Caco-2 (cell line): ENCODE results near the gene RIMS3. TPM values are rescaled to one million over a fixed set of nuclear protein-coding genes. Genes with fewer than 3 reads are reported as not detected.

Source experiments
- BruUV-seq: library from RNA; stranded (reverse); fragments of 400-500 nt; replicated peaks from 2 replicates; lab custom pipeline; 2021; lab: Mats Ljungman, UMichigan
- CTCF ChIA-PET: fragments of 300-600 bp; sonication (Branson Sonifier 250); formaldehyde crosslinking; loops from one replicate; lab custom pipeline; 2022; ENCODE audit warnings: antibody characterized with exemption; lab: Charles Lee
- POLR2A ChIA-PET: fragments of 300-600 bp; sonication (Branson Sonifier 250); formaldehyde crosslinking; loops from one replicate; lab custom pipeline; 2022; ENCODE audit warnings: antibody characterized with exemption; lab: Charles Lee
- DNase-seq, 2 experiments: peaks; one replicate each; pipeline versions ENCODE4 v3.0.0 to v3.0.0-alpha.2; 2020 to 2022
- H3K27me3 ChIP-seq: replicated peaks from 2 replicates; pipeline ENCODE4 v1.6.0; 2011; ENCODE audit warnings: low read length; ENCODE audit not compliant: control insufficient read depth, insufficient read depth
- H3K36me3 ChIP-seq: 2 replicates; pipeline ENCODE4 v1.5.1; 2011; ENCODE audit warnings: low read length; ENCODE audit not compliant: control insufficient read depth, insufficient read depth
- H3K4me1 ChIP-seq: fragments of 250-450 bp; sonication (Bioruptor Pico); 2 replicates; pipeline ENCODE4 v1.5.1; 2020; ENCODE audit warnings: mild to moderate bottlenecking
- H3K4me3 ChIP-seq: 2 replicates; pipeline ENCODE4 v1.5.1; 2011; ENCODE audit warnings: low read depth, mild to moderate bottlenecking, control low read depth, low read length
- H3K9me3 ChIP-seq: fragments of 250-450 bp; sonication (Bioruptor Pico); 2 replicates; pipeline ENCODE4 v1.5.1; 2020; ENCODE audit warnings: mild to moderate bottlenecking, moderate library complexity
- H3K27ac Mint-ChIP-seq: one replicate; pipeline ENCODE4 v1.8.0; 2022; ENCODE audit warnings: mixed read lengths; ENCODE audit not compliant: unreplicated experiment
- H3K27me3 Mint-ChIP-seq: one replicate; pipeline ENCODE4 v1.8.0; 2022; ENCODE audit warnings: mixed read lengths; ENCODE audit not compliant: insufficient read depth, unreplicated experiment
- H3K36me3 Mint-ChIP-seq: one replicate; pipeline ENCODE4 v1.8.0; 2022; ENCODE audit warnings: mild to moderate bottlenecking, mixed read lengths; ENCODE audit not compliant: insufficient read depth, unreplicated experiment
- H3K4me1 Mint-ChIP-seq: one replicate; pipeline ENCODE4 v1.8.0; 2022; ENCODE audit warnings: low read depth, mixed read lengths; ENCODE audit not compliant: unreplicated experiment
- H3K4me3 Mint-ChIP-seq: one replicate; pipeline ENCODE4 v1.8.0; 2022; ENCODE audit warnings: mild to moderate bottlenecking, moderate library complexity, mixed read lengths; ENCODE audit not compliant: unreplicated experiment
- H3K9me3 Mint-ChIP-seq: one replicate; pipeline ENCODE4 v1.8.0; 2022; ENCODE audit warnings: mixed read lengths; ENCODE audit not compliant: unreplicated experiment
- intact Hi-C: fragments of 100-400 bp; cut with micrococcal nuclease; formaldehyde crosslinking; loops from one replicate; pipeline ENCODE4 v1.10.0; 2022; ENCODE audit not compliant: unreplicated experiment
- total RNA-seq: library from RNA; stranded (reverse); gene quantifications from 2 replicates; pipeline ENCODE4 v1.2.3, GENCODE V29; 2022
- TF ChIP-seq, protein P1 (sequence below), 2 experiments: fragments of 200-600 bp in 1 of 2; IDR thresholded peaks; 1 replicate in 1 of 2; 2 replicates in 1 of 2; pipeline versions ENCODE4 v1.5.1 to v1.8.0; 2011 to 2022; ENCODE audit warnings: antibody characterized with exemption in 1 of 2, control low read depth in 1 of 2, inconsistent platforms in 1 of 2, low read depth in 1 of 2, low read length in 1 of 2, mild to moderate bottlenecking in 1 of 2, moderate library complexity in 1 of 2; ENCODE audit not compliant: insufficient read depth in 1 of 2, severe bottlenecking in 1 of 2, unreplicated experiment in 1 of 2

RIMS3 gene
- total RNA-seq, 1 experiment from 2014 or later = 3.1 TPM

GRCh38 chr1:40696294-40696693 lies 30.8 kb upstream of the RIMS3 start:
- TF ChIP-seq, protein P1, sequence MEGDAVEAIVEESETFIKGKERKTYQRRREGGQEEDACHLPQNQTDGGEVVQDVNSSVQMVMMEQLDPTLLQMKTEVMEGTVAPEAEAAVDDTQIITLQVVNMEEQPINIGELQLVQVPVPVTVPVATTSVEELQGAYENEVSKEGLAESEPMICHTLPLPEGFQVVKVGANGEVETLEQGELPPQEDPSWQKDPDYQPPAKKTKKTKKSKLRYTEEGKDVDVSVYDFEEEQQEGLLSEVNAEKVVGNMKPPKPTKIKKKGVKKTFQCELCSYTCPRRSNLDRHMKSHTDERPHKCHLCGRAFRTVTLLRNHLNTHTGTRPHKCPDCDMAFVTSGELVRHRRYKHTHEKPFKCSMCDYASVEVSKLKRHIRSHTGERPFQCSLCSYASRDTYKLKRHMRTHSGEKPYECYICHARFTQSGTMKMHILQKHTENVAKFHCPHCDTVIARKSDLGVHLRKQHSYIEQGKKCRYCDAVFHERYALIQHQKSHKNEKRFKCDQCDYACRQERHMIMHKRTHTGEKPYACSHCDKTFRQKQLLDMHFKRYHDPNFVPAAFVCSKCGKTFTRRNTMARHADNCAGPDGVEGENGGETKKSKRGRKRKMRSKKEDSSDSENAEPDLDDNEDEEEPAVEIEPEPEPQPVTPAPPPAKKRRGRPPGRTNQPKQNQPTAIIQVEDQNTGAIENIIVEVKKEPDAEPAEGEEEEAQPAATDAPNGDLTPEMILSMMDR (IDR thresholded peaks at IDR 0.05; ENCODE audit: insufficient read depth in 1 of 2, low read depth in 1 of 2, low read length in 1 of 2, severe bottlenecking in 1 of 2, unreplicated experiment in 1 of 2) = no peak
- no peak for DNase-seq
- no peaks in the 10 kb centered on the region for H3K27me3 Mint-ChIP-seq
- BruUV-seq = no TSS peak
- H3K4me3 Mint-ChIP-seq = no peak overlapping the region
- intact Hi-C loops = no loop called here
- Histone ChIP-seq H3K4me3 (no peak overlapping the region), H3K36me3 (no peaks in the 10 kb centered on the region), H3K4me1 (peaks cover 13% of the 10 kb centered on the region), H3K9me3 (no peaks in the 10 kb centered on the region), H3K27me3 (no peaks in the 10 kb centered on the region)
- peaks cover 11% of the 10 kb centered on the region for H3K36me3 Mint-ChIP-seq
- no peak overlapping the region for H3K27ac Mint-ChIP-seq
- peaks cover 5% of the 10 kb centered on the region for H3K4me1 Mint-ChIP-seq
- CTCF ChIA-PET = no interaction called here
- POLR2A ChIA-PET = no interaction called here
- H3K9me3 Mint-ChIP-seq = no peaks in the 10 kb centered on the region

GRCh38 chr1:40694353-40694874 lies 28.9 kb upstream of the RIMS3 start:
- BruUV-seq = no TSS peak
- intact Hi-C loops = no loop called here
- Mint-ChIP-seq H3K36me3 (peaks cover 13% of the 10 kb centered on the region), H3K4me1 (peaks cover 5% of the 10 kb centered on the region), H3K27ac (no peak overlapping the region), H3K9me3 (no peaks in the 10 kb centered on the region), H3K27me3 (no peaks in the 10 kb centered on the region), H3K4me3 (no peak overlapping the region)
- ChIA-PET CTCF (no interaction called here), POLR2A (no interaction called here)
- H3K27me3 ChIP-seq = no peaks in the 10 kb centered on the region
- no peaks in the 10 kb centered on the region for H3K9me3 ChIP-seq
- H3K36me3 ChIP-seq = no peaks in the 10 kb centered on the region
- no peak for DNase-seq
- TF ChIP-seq, protein P1 (IDR thresholded peaks at IDR 0.05; ENCODE audit: insufficient read depth in 1 of 2, low read depth in 1 of 2, low read length in 1 of 2, severe bottlenecking in 1 of 2, unreplicated experiment in 1 of 2) = no peak
- no peak overlapping the region for H3K4me3 ChIP-seq
- peaks cover 16% of the 10 kb centered on the region for H3K4me1 ChIP-seq

DNA sequence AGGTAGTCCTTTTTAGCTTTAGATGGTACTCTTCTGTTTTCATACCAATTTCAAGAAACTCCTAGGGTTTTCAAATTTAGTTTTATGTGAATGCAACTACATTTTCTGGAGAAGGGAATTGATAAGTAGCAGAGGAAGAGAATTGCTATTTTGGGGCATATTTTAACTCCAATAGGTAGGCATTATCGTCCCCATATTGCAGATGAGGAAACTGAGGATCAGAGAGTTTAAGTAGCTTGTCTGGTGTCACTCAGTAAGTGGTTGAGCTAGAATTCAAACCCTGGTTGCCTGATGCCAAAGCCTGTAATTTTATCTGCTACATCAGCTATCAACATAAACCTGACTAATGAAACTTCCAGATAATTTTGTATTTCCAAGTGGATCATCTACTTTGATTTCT lies 27.9 kb upstream of the RIMS3 start:
- peaks cover 5% of the 10 kb centered on the region for H3K4me1 Mint-ChIP-seq
- POLR2A ChIA-PET = no interaction called here

More for the DNA sequence above, 27.9 kb upstream of the RIMS3 start:
- Histone ChIP-seq H3K36me3 (no peaks in the 10 kb centered on the region), H3K9me3 (no peaks in the 10 kb centered on the region), H3K27me3 (no peaks in the 10 kb centered on the region), H3K4me1 (peaks cover 16% of the 10 kb centered on the region), H3K4me3 (no peak overlapping the region)
- no TSS peak for BruUV-seq
- Mint-ChIP-seq H3K27ac (no peak overlapping the region), H3K36me3 (peaks cover 13% of the 10 kb centered on the region), H3K27me3 (no peaks in the 10 kb centered on the region), H3K9me3 (no peaks in the 10 kb centered on the region), H3K4me3 (no peak overlapping the region)
- CTCF ChIA-PET = no interaction called here
- TF ChIP-seq, protein P1 (IDR thresholded peaks at IDR 0.05; ENCODE audit: insufficient read depth in 1 of 2, low read depth in 1 of 2, low read length in 1 of 2, severe bottlenecking in 1 of 2, unreplicated experiment in 1 of 2) = no peak
- DNase-seq = no peak
- intact Hi-C loops = no loop called here
